B cell (primary cell): ENCODE data around the gene GIGYF2.

ENCODE experiments used
- CTCF ChIP-seq: fragments of 200-600 bp; IDR thresholded peaks from one replicate; pipeline ENCODE4 v1.8.0; 2022; ENCODE audit warnings: antibody characterized with exemption, mild to moderate bottlenecking
- EZH2 ChIP-seq: IDR thresholded peaks from 2 replicates; pipeline ENCODE4 v1.6.1; 2012; ENCODE audit warnings: borderline replicate concordance, low read depth, mild to moderate bottlenecking, moderate library complexity, low read length; ENCODE audit not compliant: insufficient read depth, poor library complexity, severe bottlenecking

- TF ChIP-seq CTCF (no peak), EZH2 (no peak)
Measured at GRCh38 chr2:232860593-232861241, 163.6 kb downstream of the GIGYF2 start.
